ENCODE measurements around the gene SLC17A7. TPM values are rescaled to one million over a fixed set of nuclear protein-coding genes. Genes with fewer than 3 reads are reported as not detected.
A peak's percentile ranks its signal among the peaks of the same experiment; 100 is the strongest.
"Not testable (repeated sequence)": the region's sequence is repeated elsewhere in the genome, so short reads cannot be mapped to it uniquely, and the experiment has no call there.

SLC17A7 gene
- total RNA-seq, 1 donor from 2014 or later = 0.16 TPM

DNA sequence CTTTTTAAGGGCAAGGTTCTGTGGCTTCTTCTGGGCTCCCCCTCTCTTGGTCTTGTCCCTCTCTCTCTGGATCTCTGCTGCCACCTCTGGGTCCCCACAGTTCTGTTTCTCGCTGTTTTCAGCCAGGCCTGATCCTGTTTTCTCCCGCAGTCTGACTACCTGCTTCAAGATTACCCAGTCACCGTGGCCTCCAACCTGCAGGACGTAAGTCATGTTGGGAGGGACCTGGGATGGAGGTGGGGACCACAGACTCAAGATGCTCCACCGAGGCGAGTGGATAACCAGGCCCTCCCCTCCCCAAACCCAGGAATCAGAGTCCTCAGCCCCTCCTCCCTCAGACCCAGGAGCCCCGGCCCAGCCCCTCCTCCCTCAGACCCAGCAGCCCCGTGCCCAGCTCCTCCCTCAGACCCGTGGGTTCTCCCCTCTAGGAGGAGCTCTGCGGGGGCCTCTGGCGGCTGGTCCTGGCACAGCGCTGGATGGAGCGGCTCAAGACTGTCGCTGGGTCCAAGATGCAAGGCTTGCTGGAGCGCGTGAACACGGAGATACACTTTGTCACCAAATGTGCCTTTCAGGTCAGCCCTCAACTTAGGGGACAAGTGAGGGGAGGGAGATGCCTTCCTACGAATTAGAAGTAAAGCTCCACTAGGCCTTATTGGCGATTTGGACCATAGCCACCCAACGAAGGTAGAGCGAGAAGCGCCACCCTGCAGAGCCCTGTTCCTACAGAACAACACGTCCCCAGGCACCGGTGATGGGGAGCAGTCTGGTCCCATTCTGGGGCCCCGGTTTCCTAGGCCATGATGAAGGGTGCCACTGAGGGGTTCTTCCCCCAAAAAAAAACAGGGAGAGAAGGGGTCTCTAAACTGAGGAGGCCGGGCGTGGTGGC lies 34.9 kb upstream of the SLC17A7 start:
- Mint-ChIP-seq H3K36me3 (ENCODE audit: low read depth) (peaks cover 15% of the 10 kb centered on the region), H3K27ac (peak overlapping the region; percentile 97), H3K27me3 (ENCODE audit: insufficient read depth) (no peaks in the 10 kb centered on the region), H3K9me3 (no peaks in the 10 kb centered on the region), H3K4me3 (peak overlapping the region; percentile 91), H3K4me1 (ENCODE audit: low read depth) (peaks cover 31% of the 10 kb centered on the region)
- intact Hi-C loops (cut with micrococcal nuclease) = loop anchor here (1.0 to 2.0 kb wide), 4 partner anchors 23 to 250 kb away; partner anchors contain the start of gene ALDH16A1
- peak; percentile 72 for DNase-seq (ENCODE audit: low spot score)

DNA sequence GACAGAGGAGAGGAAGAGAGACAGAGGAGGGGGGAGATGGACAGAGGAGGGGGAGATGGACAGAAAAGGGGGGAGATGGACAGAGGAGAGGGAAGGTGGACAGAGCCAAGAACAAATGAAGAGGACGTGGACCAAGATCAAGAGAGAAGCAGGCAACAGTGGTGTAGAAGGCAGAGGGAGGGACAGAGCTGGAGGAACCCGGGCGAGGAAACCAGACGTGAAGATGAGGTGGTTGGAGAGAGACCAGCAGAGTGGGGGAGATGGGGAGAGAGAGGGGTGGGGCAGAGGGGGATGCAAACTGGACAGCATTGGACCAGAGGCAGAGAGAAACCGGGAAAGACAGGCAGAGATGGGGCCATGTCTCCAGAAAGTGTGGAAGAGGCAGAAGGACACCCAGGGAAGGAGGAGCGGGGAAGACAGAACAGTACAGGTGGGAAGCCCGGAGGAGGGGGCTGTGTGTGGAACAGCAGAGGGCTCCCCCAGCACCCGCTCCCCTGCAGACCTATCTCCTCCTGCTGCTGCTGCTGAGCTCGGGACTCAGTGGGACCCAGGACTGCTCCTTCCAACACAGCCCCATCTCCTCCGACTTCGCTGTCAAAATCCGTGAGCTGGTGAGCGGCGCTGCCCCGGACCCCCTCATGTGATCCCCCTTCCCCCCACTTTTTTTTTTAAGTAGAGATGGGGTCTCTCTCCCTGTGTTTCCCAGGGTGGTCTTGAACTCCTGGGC lies 34.0 kb upstream of the SLC17A7 start:
- Mint-ChIP-seq H3K9me3 (no peaks in the 10 kb centered on the region), H3K4me3 (peak overlapping the region; percentile 91), H3K4me1 (ENCODE audit: low read depth) (peaks cover 36% of the 10 kb centered on the region), H3K36me3 (ENCODE audit: low read depth) (peaks cover 10% of the 10 kb centered on the region), H3K27ac (peak overlapping the region; percentile 97), H3K27me3 (ENCODE audit: insufficient read depth) (no peaks in the 10 kb centered on the region)
- DNase-seq (ENCODE audit: low spot score) = no peak
- intact Hi-C loops (cut with micrococcal nuclease) = no loop called here

DNA sequence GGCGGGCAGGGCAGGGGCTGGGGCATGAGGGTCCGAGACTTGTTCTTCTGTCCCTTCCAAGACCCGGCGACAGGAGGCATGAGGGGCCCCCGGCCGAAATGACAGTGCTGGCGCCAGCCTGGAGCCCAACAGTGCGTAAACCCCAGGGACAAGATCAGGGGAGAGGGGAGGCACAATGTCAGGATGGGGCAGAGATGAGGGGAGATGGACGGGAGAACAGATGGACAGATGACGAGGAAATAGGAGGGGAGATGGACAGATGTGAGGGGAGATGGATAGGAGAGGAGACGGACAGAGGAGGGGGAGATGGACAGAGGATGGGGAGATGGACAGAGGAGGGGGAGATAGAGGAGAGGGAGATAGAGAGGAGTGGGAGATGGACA lies 33.2 kb upstream of the SLC17A7 start:
- Mint-ChIP-seq H3K36me3 (ENCODE audit: low read depth) (peaks cover 10% of the 10 kb centered on the region), H3K4me3 (peak overlapping the region; percentile 91), H3K4me1 (ENCODE audit: low read depth) (peaks cover 42% of the 10 kb centered on the region), H3K27me3 (ENCODE audit: insufficient read depth) (no peaks in the 10 kb centered on the region), H3K9me3 (no peaks in the 10 kb centered on the region), H3K27ac (peak overlapping the region; percentile 97)
- no peak for DNase-seq (ENCODE audit: low spot score)
- intact Hi-C loops (cut with micrococcal nuclease) = loop anchor here (1.0 kb wide), 2 partner anchors 13 to 96 kb away; partner anchors contain the start of gene RPL13A

DNA sequence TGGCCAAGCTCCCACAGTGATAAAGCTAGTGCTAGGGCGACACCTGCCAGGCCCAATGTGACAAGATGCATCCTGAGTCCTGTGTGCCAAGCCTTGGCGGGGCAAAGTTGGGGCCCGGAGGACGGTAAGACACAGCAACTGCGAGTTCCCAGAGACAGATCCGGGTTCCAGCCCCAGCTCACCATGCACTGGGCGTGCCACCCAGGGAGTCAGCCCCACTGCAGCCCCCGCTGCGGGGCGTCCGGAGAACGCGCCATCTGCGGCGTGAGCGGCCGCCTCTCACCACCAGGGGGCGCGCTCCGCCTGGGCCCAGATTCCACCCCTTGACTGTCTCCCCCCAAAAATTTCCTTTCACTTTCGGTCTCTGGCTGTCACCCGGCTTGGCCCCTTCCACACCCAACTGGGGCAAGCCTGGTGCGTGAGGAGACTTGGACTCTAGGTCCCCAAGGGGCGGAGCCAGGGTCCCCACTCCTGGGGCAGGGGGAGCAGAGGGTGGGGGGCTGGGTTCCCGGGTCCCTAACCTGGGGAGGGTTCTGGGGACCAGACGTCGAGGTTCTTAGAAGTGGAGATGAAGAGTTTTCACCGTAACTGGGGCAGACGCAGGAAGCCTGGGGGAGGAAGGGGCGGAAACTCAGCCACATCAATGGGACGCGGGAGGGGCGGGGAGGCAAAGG lies 32.7 kb upstream of the SLC17A7 start, which contains the start of gene FLT3LG:
Gene FLT3LG (plus strand): TSS at position 348 of the 674 bp plus-strand sequence. CDS start 425 bp downstream, outside the sequence.
- intact Hi-C loops (cut with micrococcal nuclease) = loop anchor here (1.0 kb wide), 2 partner anchors 13 to 96 kb away; partner anchors contain the start of gene RPL13A
- Mint-ChIP-seq H3K27me3 (ENCODE audit: insufficient read depth) (no peaks in the 10 kb centered on the region), H3K27ac (peak within 1 kb of the TSS; percentile 97), H3K36me3 (ENCODE audit: low read depth) (peaks cover 10% of the 10 kb centered on the region), H3K4me1 (ENCODE audit: low read depth) (peaks cover 45% of the 10 kb centered on the region), H3K4me3 (peak within 1 kb of the TSS; percentile 91), H3K9me3 (no peaks in the 10 kb centered on the region)
- DNase-seq (ENCODE audit: low spot score) = peak; percentile 94

DNA sequence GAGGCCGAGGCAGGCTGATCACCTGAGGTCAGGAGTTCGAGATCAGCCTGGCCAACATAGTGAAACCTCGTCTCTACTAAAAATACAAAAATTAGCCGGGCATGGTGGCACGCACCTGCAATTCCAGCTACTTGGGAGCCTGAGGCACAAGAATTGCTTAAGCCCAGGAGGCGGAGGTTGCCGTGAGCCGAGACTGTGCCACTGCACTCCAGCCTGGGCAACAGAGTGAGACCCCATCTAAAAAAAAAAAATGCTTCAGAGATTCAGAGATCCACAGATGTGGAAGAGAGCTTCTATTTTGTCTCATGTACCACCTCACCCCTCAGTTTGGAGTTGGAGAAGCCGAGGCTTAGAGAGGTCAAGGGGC lies 32.2 kb upstream of the SLC17A7 start:
- H3K9me3 Mint-ChIP-seq; intact Hi-C loops (cut with micrococcal nuclease); DNase-seq (ENCODE audit: low spot score); H3K27me3 Mint-ChIP-seq (ENCODE audit: insufficient read depth): not testable (repeated sequence)
- H3K27ac Mint-ChIP-seq = peak overlapping the region; percentile 97
- peaks cover 50% of the 10 kb centered on the region for H3K4me1 Mint-ChIP-seq (ENCODE audit: low read depth)
- peak overlapping the region; percentile 91 for H3K4me3 Mint-ChIP-seq
- peaks cover 10% of the 10 kb centered on the region for H3K36me3 Mint-ChIP-seq (ENCODE audit: low read depth)

DNA sequence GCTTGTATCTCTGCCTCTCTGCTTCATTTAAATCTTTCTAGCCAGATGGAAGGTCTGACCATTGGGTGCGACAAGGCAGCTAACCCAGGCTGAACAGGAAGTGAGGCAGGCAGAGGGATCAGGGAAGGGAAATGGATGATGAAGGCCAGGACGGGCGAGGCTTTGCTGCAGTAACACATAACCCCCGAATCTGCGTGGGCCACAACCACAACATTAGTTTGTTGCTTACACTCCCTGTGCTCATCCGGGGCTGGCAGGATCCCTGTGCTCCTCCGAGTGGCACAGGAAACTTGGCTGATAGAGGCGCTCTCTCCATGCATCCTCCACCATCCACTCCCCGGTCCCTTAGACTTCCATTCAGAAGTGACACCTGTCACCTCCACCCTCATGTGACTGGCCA lies 31.6 kb upstream of the SLC17A7 start:
- Mint-ChIP-seq H3K4me1 (ENCODE audit: low read depth) (peaks cover 50% of the 10 kb centered on the region), H3K27me3 (ENCODE audit: insufficient read depth) (no peaks in the 10 kb centered on the region)
- intact Hi-C loops (cut with micrococcal nuclease) = no loop called here

DNA sequence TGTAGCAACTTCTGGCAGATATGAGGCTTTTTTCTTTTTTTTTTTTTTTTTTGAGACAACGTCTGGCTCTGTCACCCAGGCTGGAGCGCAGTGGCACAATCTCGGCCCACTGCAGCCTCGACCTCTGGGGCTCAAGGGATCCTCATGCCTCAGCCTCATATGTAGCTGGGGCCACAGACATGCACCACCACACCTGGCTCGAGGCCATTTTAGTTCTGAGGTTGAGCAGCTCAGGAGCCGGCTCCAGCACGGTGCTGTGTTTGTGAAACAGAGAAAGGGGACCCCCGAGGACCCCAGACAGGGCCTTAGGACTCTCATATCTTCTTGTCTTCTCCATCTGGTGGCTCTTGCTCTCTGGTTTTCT lies 29.3 kb upstream of the SLC17A7 start:
- DNase-seq (ENCODE audit: low spot score) = no peak
- Mint-ChIP-seq H3K9me3 (no peaks in the 10 kb centered on the region), H3K27ac (peak overlapping the region; percentile 86), H3K36me3 (ENCODE audit: low read depth) (peaks cover 3% of the 10 kb centered on the region), H3K27me3 (ENCODE audit: insufficient read depth) (no peaks in the 10 kb centered on the region), H3K4me3 (peak overlapping the region; percentile 67), H3K4me1 (ENCODE audit: low read depth) (peaks cover 39% of the 10 kb centered on the region)
- intact Hi-C loops (cut with micrococcal nuclease) = loop anchor here (1.0 to 2.0 kb wide), 4 partner anchors 27 to 136 kb away; partner anchors contain the start of genes CD37 and DKKL1

More for the DNA sequence above, 31.6 kb upstream of the SLC17A7 start:
- peak overlapping the region; percentile 91 for H3K4me3 Mint-ChIP-seq
- peaks cover 10% of the 10 kb centered on the region for H3K36me3 Mint-ChIP-seq (ENCODE audit: low read depth)
- no peak for DNase-seq (ENCODE audit: low spot score)
- H3K9me3 Mint-ChIP-seq = no peaks in the 10 kb centered on the region
- peak overlapping the region; percentile 97 for H3K27ac Mint-ChIP-seq

DNA sequence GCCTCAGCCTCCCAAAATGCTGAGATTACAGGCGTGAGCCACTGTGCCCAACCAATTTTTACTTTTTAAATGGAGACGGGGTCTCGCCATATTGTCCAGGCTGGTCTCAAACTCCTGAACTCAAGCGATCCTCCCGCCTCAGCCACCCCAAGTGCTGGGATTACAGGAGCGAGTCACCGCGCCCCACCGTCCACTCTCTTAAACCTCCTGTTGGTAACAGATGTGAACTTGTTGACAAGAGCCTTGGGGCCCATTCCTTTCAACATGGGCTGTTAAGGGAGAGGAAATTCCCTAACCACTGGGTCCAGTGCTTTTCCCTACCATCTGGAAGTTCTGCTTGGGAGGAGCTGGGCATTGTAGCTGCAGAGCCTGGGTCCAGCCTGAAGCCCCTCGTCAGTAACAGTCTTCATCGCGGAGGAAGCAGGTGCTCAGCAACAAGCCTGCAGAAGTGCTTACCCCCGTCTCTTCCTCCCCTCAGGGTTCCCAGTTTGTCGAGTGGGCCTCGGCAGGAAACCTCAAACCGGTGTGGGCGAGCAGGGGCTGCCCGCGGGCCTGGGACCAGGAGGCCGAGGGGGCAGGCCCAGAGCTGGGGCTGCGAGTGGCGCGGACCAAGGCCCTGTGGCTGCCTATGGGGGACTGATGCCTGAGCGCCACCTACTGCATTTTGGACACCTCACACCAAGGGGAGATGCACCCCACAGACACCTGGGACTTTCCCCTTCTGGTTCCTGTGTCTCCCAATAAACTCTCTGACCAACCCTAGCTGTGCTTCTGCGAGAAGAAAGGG lies 28.7 kb upstream of the SLC17A7 start:
- Mint-ChIP-seq H3K27ac (peak overlapping the region; percentile 86), H3K36me3 (ENCODE audit: low read depth) (peaks cover 3% of the 10 kb centered on the region), H3K27me3 (ENCODE audit: insufficient read depth) (no peaks in the 10 kb centered on the region), H3K4me3 (peak overlapping the region; percentile 67), H3K4me1 (ENCODE audit: low read depth) (peaks cover 34% of the 10 kb centered on the region), H3K9me3 (no peaks in the 10 kb centered on the region)
- intact Hi-C loops (cut with micrococcal nuclease) = loop anchor here (1.0 to 2.0 kb wide), 7 partner anchors 17 to 135 kb away; partner anchors contain the start of genes ALDH16A1, CD37, DKKL1 and RPL13A
- peak; percentile 84 for DNase-seq (ENCODE audit: low spot score)

DNA sequence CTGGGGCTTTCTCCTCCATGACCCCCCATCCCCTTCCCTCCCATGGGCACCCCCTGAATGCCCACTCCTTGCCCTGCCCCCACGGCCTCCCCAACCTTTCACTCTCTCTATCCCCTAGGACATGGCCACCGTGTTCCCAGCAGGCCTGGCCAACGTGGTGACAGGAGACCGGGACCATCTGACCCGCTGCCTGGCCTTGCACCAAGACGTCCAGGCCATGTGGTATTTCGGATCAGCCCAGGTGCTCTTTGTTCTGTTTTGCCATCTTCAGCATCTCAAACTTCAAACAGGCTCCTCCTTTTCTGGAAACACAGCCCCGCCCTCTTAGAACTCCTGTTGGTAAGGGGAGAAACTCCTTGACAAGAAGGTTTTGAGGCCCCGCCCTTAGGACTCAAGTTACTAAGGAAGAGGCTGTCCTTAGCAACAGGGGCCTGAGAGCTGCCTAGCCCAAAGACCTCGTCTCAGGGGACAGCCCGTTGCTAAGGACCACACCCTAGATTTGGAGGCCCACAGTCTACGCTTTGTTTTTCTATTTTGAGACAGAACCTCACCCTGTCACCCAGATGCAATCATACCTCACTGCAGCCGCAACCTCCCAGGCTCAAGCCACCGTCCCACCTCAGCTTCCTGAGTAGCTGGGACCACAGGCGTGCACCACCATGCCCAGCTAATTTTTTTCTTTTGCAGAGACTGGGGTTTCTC lies 27.6 kb upstream of the SLC17A7 start:
- H3K4me1 Mint-ChIP-seq (ENCODE audit: low read depth) = peaks cover 32% of the 10 kb centered on the region
- peak overlapping the region; percentile 99 for H3K27ac Mint-ChIP-seq
- H3K4me3 Mint-ChIP-seq = peak overlapping the region; percentile 82
- peaks cover 3% of the 10 kb centered on the region for H3K36me3 Mint-ChIP-seq (ENCODE audit: low read depth)
- H3K9me3 Mint-ChIP-seq = no peaks in the 10 kb centered on the region
- intact Hi-C loops (cut with micrococcal nuclease) = loop anchor here (1.0 kb wide), 3 partner anchors 16 to 27 kb away; partner anchors contain the start of genes ALDH16A1, RPL13A and RPS11
- peak; percentile 92 for DNase-seq (ENCODE audit: low spot score)
- H3K27me3 Mint-ChIP-seq (ENCODE audit: insufficient read depth) = no peaks in the 10 kb centered on the region

DNA sequence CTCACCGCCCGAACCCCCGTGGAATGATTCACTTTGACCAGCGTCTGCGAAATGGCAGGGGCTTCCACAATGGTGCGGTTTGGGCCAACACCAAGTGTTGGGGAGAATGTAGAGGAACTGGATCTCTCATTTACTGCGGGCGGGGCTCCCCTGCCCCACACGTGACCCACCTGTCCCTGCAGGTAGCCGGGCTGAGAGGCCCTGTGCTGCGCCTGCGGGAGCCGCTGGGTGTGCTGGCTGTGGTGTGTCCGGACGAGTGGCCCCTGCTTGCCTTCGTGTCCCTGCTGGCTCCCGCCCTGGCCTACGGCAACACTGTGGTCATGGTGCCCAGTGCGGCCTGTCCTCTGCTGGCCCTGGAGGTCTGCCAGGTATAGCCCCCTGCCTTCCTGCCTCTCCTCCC lies 26.9 kb upstream of the SLC17A7 start:
- H3K27me3 Mint-ChIP-seq (ENCODE audit: insufficient read depth) = no peaks in the 10 kb centered on the region
- peaks cover 29% of the 10 kb centered on the region for H3K4me1 Mint-ChIP-seq (ENCODE audit: low read depth)
- intact Hi-C loops (cut with micrococcal nuclease) = no loop called here
- H3K36me3 Mint-ChIP-seq (ENCODE audit: low read depth) = peaks cover 3% of the 10 kb centered on the region
- H3K9me3 Mint-ChIP-seq = no peaks in the 10 kb centered on the region
- no peak for DNase-seq (ENCODE audit: low spot score)
- peak overlapping the region; percentile 99 for H3K27ac Mint-ChIP-seq
- no peak overlapping the region for H3K4me3 Mint-ChIP-seq

DNA sequence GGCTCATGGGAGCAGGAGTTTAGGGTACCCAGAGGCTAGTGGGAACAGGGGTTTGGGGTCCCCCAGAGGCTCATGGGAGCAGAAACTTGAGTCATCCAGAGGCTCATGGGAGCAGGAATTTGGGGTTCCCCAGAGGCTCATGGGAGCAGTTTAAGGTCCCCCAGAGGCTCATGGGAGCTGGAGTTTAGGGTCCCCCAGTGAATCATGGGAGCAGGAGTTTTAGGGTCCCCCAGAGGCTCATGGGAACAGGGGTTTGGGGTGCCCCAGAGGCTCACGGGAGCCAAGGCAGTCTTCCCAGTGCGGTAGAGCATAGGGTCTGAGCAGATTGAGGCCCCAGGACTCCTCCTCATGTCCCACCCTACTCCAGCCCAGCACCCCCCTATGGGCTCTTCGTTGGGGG lies 24.0 kb upstream of the SLC17A7 start:
- Mint-ChIP-seq H3K27me3 (ENCODE audit: insufficient read depth) (no peaks in the 10 kb centered on the region), H3K4me3 (no peak overlapping the region), H3K4me1 (ENCODE audit: low read depth) (peaks cover 14% of the 10 kb centered on the region), H3K36me3 (ENCODE audit: low read depth) (peaks cover 3% of the 10 kb centered on the region), H3K27ac (peak overlapping the region; percentile 40), H3K9me3 (no peaks in the 10 kb centered on the region)
- no peak for DNase-seq (ENCODE audit: low spot score)
- intact Hi-C loops (cut with micrococcal nuclease) = no loop called here

Data from activated T-helper 1 cell treated with anti-CD3 and anti-CD28 coated beads, Interleukin-12 subunit alpha, Interleukin-12 subunit beta, Interleukin-2, Interleukin-4 antibody, amounts not matched to agents 30 ng/mL and 10 ng/mL and 1 ng/mL, durations not matched to agents 14 hours and 24 hours and 36 hours (primary cell).